ENCODE data around the gene STARD10. TPM values are rescaled to one million over a fixed set of nuclear protein-coding genes. Genes with fewer than 3 reads are reported as not detected.

The STARD10 gene
- polyA plus RNA-seq, 3 donors: 49.3 to 142 (median 53.8) TPM

GRCh38 chr11:72724851-72725723 is 68.8 kb downstream of the STARD10 start:
- WGBS, 3 donors: 51 to 53% (median 51%) methylated on average over 9 of the region's 9 CpGs
- H3K27ac ChIP-seq (ENCODE audit: low read depth, low read length): no peak overlapping the region

GRCh38 chr11:72724021-72724551 is 69.8 kb downstream of the STARD10 start:
- WGBS, 3 donors: 90 to 95% (median 93%) methylated on average over 5 of the region's 5 CpGs
- H3K27ac ChIP-seq (ENCODE audit: low read depth, low read length): no peak overlapping the region

- H3K27ac ChIP-seq (ENCODE audit: low read depth, low read length): no peak overlapping the region
- 52 to 81% (median 72%) methylated on average over 9 of the region's 9 CpGs for WGBS, 3 donors
Observed at GRCh38 chr11:72723508-72723907, 70.3 kb downstream of the STARD10 start.

- WGBS, 3 donors: 0 to 1% (median 1%) methylated on average over 10 of the region's 10 CpGs
- no peak overlapping the region for H3K27ac ChIP-seq (ENCODE audit: low read depth, low read length)
Observed at GRCh38 chr11:72722050-72722748, 71.6 kb downstream of the STARD10 start.

GRCh38 chr11:72721689-72722049 is 72.2 kb downstream of the STARD10 start:
- H3K27ac ChIP-seq (ENCODE audit: low read depth, low read length): no peak overlapping the region
- 0 to 2% (median 1%) methylated on average over 10 to 13 of the region's 13 CpGs for WGBS, 3 donors

GRCh38 chr11:72721276-72721675 is 72.6 kb downstream of the STARD10 start:
- H3K27ac ChIP-seq (ENCODE audit: low read depth, low read length): no peak overlapping the region
- 4 to 16% (median 8%) methylated on average over 3 of the region's 3 CpGs for WGBS, 3 donors

- WGBS, 3 donors: 33 to 62% (median 58%) methylated on average over 4 of the region's 4 CpGs
- no peak overlapping the region for H3K27ac ChIP-seq (ENCODE audit: low read depth, low read length)
Observed at GRCh38 chr11:72720784-72721183, 73.1 kb downstream of the STARD10 start.

- 28 to 51% (median 46%) methylated on average over 3 of the region's 3 CpGs for WGBS, 3 donors
- no peak overlapping the region for H3K27ac ChIP-seq (ENCODE audit: low read depth, low read length)
Observed at GRCh38 chr11:72720047-72720446, 73.8 kb downstream of the STARD10 start.

- 47 to 75% (median 64%) methylated on average over 4 of the region's 4 CpGs for WGBS, 3 donors
- H3K27ac ChIP-seq (ENCODE audit: low read depth, low read length): no peak overlapping the region
Observed at GRCh38 chr11:72719551-72719950, 74.3 kb downstream of the STARD10 start.

GRCh38 chr11:72719144-72719543 is 74.7 kb downstream of the STARD10 start:
- no peak overlapping the region for H3K27ac ChIP-seq (ENCODE audit: low read depth, low read length)
- WGBS, 3 donors: 9 to 33% (median 22%) methylated on average over 2 of the region's 2 CpGs

GRCh38 chr11:72718101-72718501 is 75.7 kb downstream of the STARD10 start:
- H3K27ac ChIP-seq (ENCODE audit: low read depth, low read length): no peak overlapping the region
- WGBS, 3 donors: 65 to 85% (median 68%) methylated on average over 9 of the region's 9 CpGs

- 83 to 89% (median 87%) methylated on average over 14 of the region's 14 CpGs for WGBS, 3 donors
- H3K27ac ChIP-seq (ENCODE audit: low read depth, low read length): no peak overlapping the region
Observed at GRCh38 chr11:72716788-72717435, 76.9 kb downstream of the STARD10 start.

GRCh38 chr11:72716290-72716689 is 77.6 kb downstream of the STARD10 start:
- 33 to 76% (median 74%) methylated on average over 7 of the region's 7 CpGs for WGBS, 3 donors
- no peak overlapping the region for H3K27ac ChIP-seq (ENCODE audit: low read depth, low read length)

- WGBS, 3 donors: 57 to 71% (median 69%) methylated on average over 10 of the region's 10 CpGs
- no peak overlapping the region for H3K27ac ChIP-seq (ENCODE audit: low read depth, low read length)
Observed at GRCh38 chr11:72712841-72713240, 81.0 kb downstream of the STARD10 start.

GRCh38 chr11:72712168-72712751 is 81.6 kb downstream of the STARD10 start:
- H3K27ac ChIP-seq (ENCODE audit: low read depth, low read length): no peak overlapping the region
- 46 to 72% (median 50%) methylated on average over 19 to 26 of the region's 26 CpGs for WGBS, 3 donors

GRCh38 chr11:72711141-72711540 is 82.7 kb downstream of the STARD10 start:
- H3K27ac ChIP-seq (ENCODE audit: low read depth, low read length): no peak overlapping the region
- 90 to 94% (median 93%) methylated on average over 9 of the region's 9 CpGs for WGBS, 3 donors

- H3K27ac ChIP-seq (ENCODE audit: low read depth, low read length): no peak overlapping the region
- WGBS, 3 donors: 89 to 95% (median 95%) methylated on average over 11 of the region's 11 CpGs
Observed at GRCh38 chr11:72710278-72710677, 83.6 kb downstream of the STARD10 start.

- WGBS, 3 donors: 94 to 97% (median 96%) methylated on average over 20 of the region's 20 CpGs
- no peak overlapping the region for H3K27ac ChIP-seq (ENCODE audit: low read depth, low read length)
Observed at GRCh38 chr11:72709478-72710238, 84.2 kb downstream of the STARD10 start.
